ENCODE results near the gene SLC41A2. TPM values are rescaled to one million over a fixed set of nuclear protein-coding genes. Genes with fewer than 3 reads are reported as not detected.
"Not testable (repeated sequence)": the region's sequence is repeated elsewhere in the genome, so short reads cannot be mapped to it uniquely, and the experiment has no call there.

Gene SLC41A2
- total RNA-seq, 1 donor from 2014 or later, result 17.2 TPM

- no peak for DNase-seq
Observed at GRCh38 chr12:104964167-104964855, 6.2 kb upstream of the SLC41A2 start.

GRCh38 chr12:104963757-104964156 is 5.7 kb upstream of the SLC41A2 start:
- no peak for DNase-seq

- no peak for DNase-seq
Observed at GRCh38 chr12:104960464-104960863, 2.4 kb upstream of the SLC41A2 start.

GRCh38 chr12:104959335-104959841 is 1.3 kb upstream of the SLC41A2 start:
- peak; percentile 24 for DNase-seq

- no peak for DNase-seq
Observed at GRCh38 chr12:104958805-104959334, 780 bp upstream of the SLC41A2 start.

- DNase-seq, result no peak
Observed at GRCh38 chr12:104957719-104958000, 430 bp downstream of the SLC41A2 start.

GRCh38 chr12:104956870-104957718 is 996 bp downstream of the SLC41A2 start:
- no peak for DNase-seq

DNA sequence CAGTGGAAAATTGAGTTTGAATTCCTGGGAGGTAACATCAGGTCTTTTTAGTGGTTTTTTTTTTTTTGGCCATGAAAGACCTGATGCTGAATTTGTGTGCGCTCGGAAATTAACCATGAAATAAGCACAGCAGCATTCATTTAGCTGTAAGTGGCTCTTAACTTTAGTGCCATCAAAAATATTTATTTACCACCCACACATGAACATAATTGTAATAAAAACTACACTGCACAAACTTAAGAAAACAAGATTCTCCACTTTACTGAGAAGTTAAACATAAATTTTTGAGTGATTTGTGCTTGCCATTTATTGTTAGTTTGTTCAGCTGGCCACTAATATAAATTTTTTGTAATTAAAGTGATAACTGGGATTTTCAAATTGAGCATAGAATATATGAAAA is 2.4 kb downstream of the SLC41A2 start:
- no peak for DNase-seq

- no peak for DNase-seq
Observed at GRCh38 chr12:104953323-104953722, 4.8 kb downstream of the SLC41A2 start.

DNA sequence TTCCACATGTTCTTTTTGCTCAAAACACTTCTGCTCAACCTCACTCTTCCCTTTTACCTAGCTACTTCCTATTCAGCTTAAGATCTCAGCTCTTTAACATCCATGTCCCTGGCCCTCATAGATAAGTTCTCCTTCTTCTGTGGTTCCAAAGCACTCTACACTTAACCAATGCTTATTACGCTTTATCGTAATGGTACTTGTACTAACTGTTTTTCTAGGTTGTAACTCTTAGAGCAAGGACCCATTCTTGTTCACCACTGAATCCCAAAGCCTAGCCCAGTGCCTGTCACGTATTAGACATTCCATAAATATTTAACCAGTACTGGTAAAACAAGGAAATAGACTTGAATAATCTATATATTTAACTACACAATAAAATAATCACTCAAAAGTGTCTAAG is 5.3 kb downstream of the SLC41A2 start:
- DNase-seq, result no peak

DNA sequence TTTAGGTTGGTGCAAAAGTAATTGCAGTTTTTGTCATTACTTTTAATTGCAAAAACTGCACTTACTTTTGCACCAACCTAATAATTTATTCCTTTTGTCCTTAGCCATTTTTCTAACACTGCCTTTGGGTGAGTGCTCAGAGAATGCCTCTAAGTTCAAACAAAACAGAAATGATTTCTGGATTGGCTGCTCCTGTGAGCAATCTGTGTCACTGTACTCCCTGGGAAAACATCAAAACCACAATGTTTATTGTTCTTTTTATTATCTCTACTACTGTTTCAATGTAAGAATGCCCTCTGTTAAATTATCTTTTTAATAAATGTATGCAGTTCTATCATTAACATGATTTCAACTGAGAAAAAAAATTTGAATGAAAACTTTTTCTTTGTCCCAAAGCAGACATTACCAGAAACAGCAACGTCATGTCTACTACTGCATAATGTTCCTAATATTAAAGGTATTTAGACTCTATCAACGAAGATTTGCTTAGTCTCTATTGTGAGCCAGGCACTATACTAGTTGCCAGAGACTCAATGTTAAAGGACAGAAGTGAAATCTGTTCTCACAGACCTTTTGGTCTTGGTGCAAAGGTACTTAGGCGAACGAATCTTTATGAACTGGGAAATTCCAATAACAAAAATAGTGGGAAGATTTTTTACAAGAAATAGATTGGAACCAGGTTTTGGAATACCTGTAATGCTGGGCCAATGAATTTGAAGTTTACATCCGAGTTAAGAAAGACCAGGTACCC is 6.2 kb downstream of the SLC41A2 start:
- no peak for DNase-seq

DNA sequence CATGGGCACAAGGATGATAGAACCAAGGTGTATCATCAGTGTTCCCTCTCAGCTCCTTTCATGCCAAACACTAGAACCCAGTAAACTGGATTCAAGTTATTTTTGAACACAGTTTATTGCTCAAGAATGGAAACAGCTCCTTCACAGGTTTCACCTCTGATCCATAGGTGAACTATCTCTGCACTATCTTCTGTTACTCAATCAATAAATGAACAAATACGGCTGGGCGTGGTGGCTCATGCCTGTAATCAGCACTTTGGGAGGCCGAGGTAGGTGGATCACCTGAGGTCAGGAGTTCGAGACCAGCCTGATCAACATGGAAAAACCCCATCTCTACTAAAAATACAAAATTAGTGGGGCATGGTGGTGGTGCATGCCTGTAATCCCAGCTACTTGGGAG is 9.4 kb downstream of the SLC41A2 start:
- not testable (repeated sequence) for DNase-seq

DNA sequence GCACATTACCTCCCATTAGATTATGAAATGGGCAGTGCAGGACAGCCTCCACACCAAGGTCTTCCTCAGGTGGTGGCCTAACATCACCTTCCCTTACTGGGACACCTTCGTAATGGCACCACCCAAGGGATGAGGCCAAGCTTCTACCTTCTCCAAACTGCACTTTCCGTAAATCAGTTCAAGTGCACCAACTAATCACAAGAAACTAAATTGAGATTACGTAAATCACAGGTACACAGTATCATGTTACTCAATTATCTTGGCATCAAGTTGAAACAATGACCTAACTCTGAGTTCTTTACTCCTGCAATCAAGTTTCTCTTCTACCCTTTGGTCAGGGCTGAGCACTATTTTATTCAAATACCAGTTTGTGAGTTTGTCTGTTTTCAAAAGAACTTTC is 13.8 kb downstream of the SLC41A2 start:
- no peak for DNase-seq

DNA sequence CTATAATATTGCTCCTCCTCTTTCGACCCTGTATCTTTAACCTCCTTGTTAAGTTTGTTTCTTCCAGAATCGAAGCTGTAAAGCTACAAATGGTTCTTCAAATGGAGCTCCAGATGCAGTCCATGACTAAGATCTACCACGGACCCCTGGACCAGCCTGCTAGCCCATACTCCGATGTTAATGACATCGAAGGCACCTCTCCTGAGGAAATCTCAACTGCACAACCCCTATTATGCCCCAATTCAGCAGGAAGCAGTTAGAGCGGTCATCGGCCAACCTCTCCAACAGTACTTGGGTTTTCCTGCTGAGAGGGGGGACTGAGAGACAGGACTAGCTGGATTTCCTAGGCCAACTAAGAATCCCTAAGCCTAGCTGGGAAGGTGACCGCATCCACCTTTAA is 14.7 kb downstream of the SLC41A2 start:
- DNase-seq, result not testable (repeated sequence)

DNA sequence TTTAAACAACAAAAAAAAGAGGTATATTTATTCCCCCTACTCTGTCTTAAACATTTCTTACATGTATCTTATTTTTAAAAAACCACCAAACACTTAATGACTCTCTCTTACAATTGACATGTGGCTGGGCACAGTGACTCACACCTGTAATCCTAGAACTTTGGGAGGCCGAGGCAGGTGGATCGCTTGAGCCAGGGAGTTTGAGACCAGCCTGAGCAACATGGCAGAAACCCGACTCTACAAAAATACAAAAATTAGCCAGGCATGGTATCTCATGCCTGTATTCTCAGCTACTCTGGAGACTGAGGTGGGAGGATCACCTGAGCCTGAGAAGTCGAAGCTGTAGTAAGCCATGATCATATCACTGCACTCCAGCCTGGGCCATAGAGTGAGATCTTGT is 16.0 kb downstream of the SLC41A2 start:
- DNase-seq, result no peak

DNA sequence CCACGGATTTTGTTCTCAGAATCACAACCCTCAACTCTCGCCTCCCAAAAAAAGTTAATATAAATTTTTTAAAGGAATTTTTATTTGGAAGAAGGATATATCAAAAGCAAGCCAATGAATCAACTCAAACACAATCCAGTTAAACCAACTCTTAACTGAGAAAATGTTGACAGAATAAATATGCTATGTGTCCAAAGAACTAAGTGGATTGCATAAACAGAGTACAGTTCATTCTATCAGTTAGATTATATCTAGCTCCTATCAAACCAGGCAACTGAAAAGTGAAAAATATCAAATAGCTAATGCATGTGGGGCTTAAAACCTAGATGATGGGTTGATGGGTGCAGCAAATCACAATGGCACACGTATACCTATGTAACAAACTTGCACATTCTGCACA is 16.6 kb downstream of the SLC41A2 start:
- DNase-seq, result no peak

- DNase-seq, result no peak
Observed at GRCh38 chr12:104939089-104939488, 19.0 kb downstream of the SLC41A2 start.

DNA sequence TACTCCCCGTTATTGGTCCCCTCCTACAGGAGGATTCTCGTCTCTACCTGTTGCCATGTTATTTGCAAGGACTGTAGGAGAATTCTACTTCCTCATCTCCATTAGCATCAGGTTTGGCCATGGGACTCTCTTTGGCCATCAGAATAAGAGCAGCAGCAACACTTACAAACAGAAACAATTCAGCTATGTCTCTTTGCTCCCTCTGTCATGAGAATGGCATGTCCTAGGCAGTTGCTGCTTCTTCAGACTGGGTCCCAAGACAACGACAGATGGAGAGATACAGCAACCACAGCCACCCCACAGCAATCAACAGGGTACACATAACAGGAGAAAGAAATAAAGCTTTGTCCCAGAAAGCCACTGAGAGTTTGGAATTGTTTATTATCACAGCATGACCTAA is 19.7 kb downstream of the SLC41A2 start:
- no peak for DNase-seq

- DNase-seq, result no peak
Observed at GRCh38 chr12:104935886-104936285, 22.2 kb downstream of the SLC41A2 start.

GRCh38 chr12:104933778-104934177 is 24.3 kb downstream of the SLC41A2 start:
- DNase-seq, result no peak

- DNase-seq, result no peak
Observed at GRCh38 chr12:104933128-104933527, 25.0 kb downstream of the SLC41A2 start.

DNA sequence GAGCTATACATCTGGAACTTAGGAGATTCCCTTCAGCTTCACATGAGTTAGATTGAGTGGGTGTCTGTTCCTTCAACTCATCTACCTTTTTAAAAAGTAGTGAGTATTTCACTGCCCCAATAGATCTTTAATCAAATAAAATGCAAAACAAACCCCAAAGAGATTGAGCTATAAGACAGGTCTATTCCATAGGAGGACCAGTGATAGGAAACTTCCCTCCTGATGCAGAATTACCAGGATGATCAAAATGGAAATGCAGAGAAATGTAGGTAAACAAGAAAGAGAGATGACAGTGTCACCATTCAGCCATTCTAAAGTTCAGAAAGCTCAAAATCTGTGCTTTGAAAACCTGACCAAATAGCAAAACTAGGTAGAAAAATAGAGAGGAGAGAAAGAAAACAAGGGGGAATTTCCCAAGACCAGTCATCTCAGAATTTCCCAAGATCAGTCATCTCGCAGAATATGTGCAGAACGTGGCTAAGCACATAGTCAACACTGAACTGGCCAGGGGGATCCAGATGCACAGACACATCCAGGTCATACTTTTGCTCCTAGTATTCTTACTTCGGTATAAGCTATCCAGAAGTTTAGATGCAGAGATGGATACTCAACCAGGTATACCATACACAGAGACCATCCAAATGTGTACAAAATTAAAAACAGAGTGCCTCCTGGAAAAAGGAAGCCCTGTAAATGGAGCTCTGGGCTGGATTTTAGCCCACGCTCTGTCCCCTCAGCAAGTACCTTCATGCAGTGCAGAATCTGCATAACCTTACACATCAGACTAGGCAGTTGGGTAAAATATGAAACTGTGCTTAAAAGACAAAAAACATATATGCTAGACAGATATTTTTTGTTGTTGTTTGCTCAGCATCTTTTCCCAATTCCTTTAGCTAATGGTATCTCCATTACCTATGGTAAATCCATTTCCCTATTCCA is 27.4 kb downstream of the SLC41A2 start:
- DNase-seq, result no peak

Data from skin of body (tissue), 2 donors.